ENCODE data around the gene OCEL1.
A peak's percentile ranks its signal among the peaks of the same experiment; 100 is the strongest.
"Not testable (repeated sequence)": the region's sequence is repeated elsewhere in the genome, so short reads cannot be mapped to it uniquely, and the experiment has no call there.

OCEL1 gene

GRCh38 chr19:17226002-17226933 lies at the start of gene OCEL1:
Gene OCEL1 (plus strand): TSS chr19:17226226. CDS start chr19:17226248, 22 bp downstream.
- FAIRE-seq = peak; percentile 48

GRCh38 chr19:17178291-17178690 lies 47.7 kb upstream of the OCEL1 start:
- FAIRE-seq = no peak

- no peak for FAIRE-seq
Observed at GRCh38 chr19:17180997-17181702, 44.9 kb upstream of the OCEL1 start.

- no peak for FAIRE-seq
Observed at GRCh38 chr19:17183271-17183761, 42.7 kb upstream of the OCEL1 start.

- FAIRE-seq = no peak
Observed at GRCh38 chr19:17183858-17184321, 42.1 kb upstream of the OCEL1 start.

GRCh38 chr19:17184371-17184841 lies 41.6 kb upstream of the OCEL1 start:
- FAIRE-seq = no peak

GRCh38 chr19:17185590-17185989 lies 40.4 kb upstream of the OCEL1 start:
- FAIRE-seq = no peak

GRCh38 chr19:17191736-17192135 lies 34.3 kb upstream of the OCEL1 start:
- not testable (repeated sequence) for FAIRE-seq

- no peak for FAIRE-seq
Observed at GRCh38 chr19:17192751-17193150, 33.3 kb upstream of the OCEL1 start.

GRCh38 chr19:17194608-17195007 lies 31.4 kb upstream of the OCEL1 start:
- FAIRE-seq = no peak

GRCh38 chr19:17195106-17195505 lies 30.9 kb upstream of the OCEL1 start:
- no peak for FAIRE-seq

- FAIRE-seq = no peak
Observed at GRCh38 chr19:17196610-17197009, 29.4 kb upstream of the OCEL1 start.

GRCh38 chr19:17197666-17198065 lies 28.4 kb upstream of the OCEL1 start:
- no peak for FAIRE-seq

GRCh38 chr19:17200408-17201079 lies 25.5 kb upstream of the OCEL1 start:
- FAIRE-seq = no peak

- no peak for FAIRE-seq
Observed at GRCh38 chr19:17202249-17202648, 23.8 kb upstream of the OCEL1 start.

GRCh38 chr19:17202713-17203112 lies 23.3 kb upstream of the OCEL1 start:
- no peak for FAIRE-seq

- no peak for FAIRE-seq
Observed at GRCh38 chr19:17205237-17206140, 20.5 kb upstream of the OCEL1 start.

- FAIRE-seq = no peak
Observed at GRCh38 chr19:17206736-17207581, 19.1 kb upstream of the OCEL1 start.

- FAIRE-seq = no peak
Observed at GRCh38 chr19:17209126-17210036, 16.6 kb upstream of the OCEL1 start.

GRCh38 chr19:17210296-17210695 lies 15.7 kb upstream of the OCEL1 start:
- FAIRE-seq = no peak

Data from endometrium (tissue), 2 donors.